ENCODE results near the gene GAB4.
"Not testable (repeated sequence)": the region's sequence is repeated elsewhere in the genome, so short reads cannot be mapped to it uniquely, and the experiment has no call there.

Gene GAB4

GRCh38 chr22:16959345-16959930 lies 48.6 kb downstream of the GAB4 start:
- DNase-seq (ENCODE audit: low spot score) = peak; percentile 1

GRCh38 chr22:16958475-16958874 lies 49.5 kb downstream of the GAB4 start:
- no peak for DNase-seq (ENCODE audit: low spot score)

- no peak for DNase-seq (ENCODE audit: low spot score)
Measured at GRCh38 chr22:16957781-16958180, 50.2 kb downstream of the GAB4 start.

- no peak for DNase-seq (ENCODE audit: low spot score)
Measured at GRCh38 chr22:16956290-16956689, 51.7 kb downstream of the GAB4 start.

- DNase-seq (ENCODE audit: low spot score) = no peak
Measured at GRCh38 chr22:16955678-16956210, 52.3 kb downstream of the GAB4 start.

- no peak for DNase-seq (ENCODE audit: low spot score)
Measured at GRCh38 chr22:16955081-16955480, 52.9 kb downstream of the GAB4 start.

GRCh38 chr22:16954060-16954403 lies 54.0 kb downstream of the GAB4 start:
- no peak for DNase-seq (ENCODE audit: low spot score)

- DNase-seq (ENCODE audit: low spot score) = no peak
Measured at GRCh38 chr22:16953206-16954059, 54.6 kb downstream of the GAB4 start.

- DNase-seq (ENCODE audit: low spot score) = no peak
Measured at GRCh38 chr22:16949561-16949960, 58.5 kb downstream of the GAB4 start.

GRCh38 chr22:16937811-16938210 lies 70.2 kb downstream of the GAB4 start:
- no peak for DNase-seq (ENCODE audit: low spot score)

- not testable (repeated sequence) for DNase-seq (ENCODE audit: low spot score)
Measured at GRCh38 chr22:16937209-16937608, 70.8 kb downstream of the GAB4 start.

GRCh38 chr22:16936625-16937024 lies 71.4 kb downstream of the GAB4 start:
- no peak for DNase-seq (ENCODE audit: low spot score)

- no peak for DNase-seq (ENCODE audit: low spot score)
Measured at GRCh38 chr22:16935209-16935608, 72.8 kb downstream of the GAB4 start.

- DNase-seq (ENCODE audit: low spot score) = no peak
Measured at GRCh38 chr22:16933291-16934282, 74.4 kb downstream of the GAB4 start.

GRCh38 chr22:16932577-16932976 lies 75.4 kb downstream of the GAB4 start:
- no peak for DNase-seq (ENCODE audit: low spot score)

- DNase-seq (ENCODE audit: low spot score) = no peak
Measured at GRCh38 chr22:16925407-16925966, 82.5 kb downstream of the GAB4 start.

- DNase-seq (ENCODE audit: low spot score) = no peak
Measured at GRCh38 chr22:16922706-16923105, 85.3 kb downstream of the GAB4 start.

GRCh38 chr22:16922076-16922475 lies 85.9 kb downstream of the GAB4 start:
- DNase-seq (ENCODE audit: low spot score) = no peak

- peak; percentile 74 for DNase-seq (ENCODE audit: low spot score)
Measured at GRCh38 chr22:16917144-16918003, 90.6 kb downstream of the GAB4 start.

- no peak for DNase-seq (ENCODE audit: low spot score)
Measured at GRCh38 chr22:16915701-16916100, 92.3 kb downstream of the GAB4 start.

- DNase-seq (ENCODE audit: low spot score) = not testable (repeated sequence)
Measured at GRCh38 chr22:16914911-16915310, 93.1 kb downstream of the GAB4 start.

Data from AG08395 (cell line).